ENCODE results near the gene AKAP6.

AKAP6 gene

GRCh38 chr14:32719601-32720000 is 390.5 kb downstream of the AKAP6 start:
- no peaks in the 10 kb centered on the region for H3K4me1 ChIP-seq (ENCODE audit: insufficient read depth, low read length, severe bottlenecking)
- no peak overlapping the region for H3K4me3 ChIP-seq (ENCODE audit: low read depth, low read length, poor library complexity, severe bottlenecking)
- H3K27me3 ChIP-seq (ENCODE audit: insufficient read depth, low read length): no peaks in the 10 kb centered on the region
- H3K9me3 ChIP-seq (ENCODE audit: low read length): no peaks in the 10 kb centered on the region
- H3K4me2 ChIP-seq (ENCODE audit: low read length): no peak overlapping the region
- no peaks in the 10 kb centered on the region for H3K9me2 ChIP-seq (ENCODE audit: low read depth, low read length)
- no peak overlapping the region for H2AFZ ChIP-seq (ENCODE audit: low read length)
- no peak overlapping the region for H3K9ac ChIP-seq (ENCODE audit: low read length)
- H3K79me2 ChIP-seq (ENCODE audit: insufficient read depth, low read length): no peaks in the 10 kb centered on the region
- H3K27ac ChIP-seq (ENCODE audit: low read depth, low read length, poor library complexity, severe bottlenecking): no peak overlapping the region
- H3F3A ChIP-seq (ENCODE audit: insufficient read depth, low read length): no peaks in the 10 kb centered on the region
- no peaks in the 10 kb centered on the region for H3K36me3 ChIP-seq (ENCODE audit: insufficient read depth, low read length)
- TF ChIP-seq CTCF (IDR thresholded peaks at IDR 0.05; ENCODE audit: low read length) (no peak), EZH2 (IDR thresholded peaks at IDR 0.05; ENCODE audit: borderline replicate concordance, low read length) (no peak)
- no peaks in the 10 kb centered on the region for H4K20me1 ChIP-seq (ENCODE audit: insufficient read depth, low read length)

- no peaks in the 10 kb centered on the region for H3K9me3 ChIP-seq (ENCODE audit: low read length)
Measured at GRCh38 chr14:32720927-32721326, 391.8 kb downstream of the AKAP6 start.

GRCh38 chr14:32722631-32723183 is 393.6 kb downstream of the AKAP6 start:
- TF ChIP-seq CTCF (IDR thresholded peaks at IDR 0.05; ENCODE audit: low read length) (no peak), EZH2 (IDR thresholded peaks at IDR 0.05; ENCODE audit: borderline replicate concordance, low read length) (no peak)
- no peak overlapping the region for H3K4me3 ChIP-seq (ENCODE audit: low read depth, low read length, poor library complexity, severe bottlenecking)
- no peaks in the 10 kb centered on the region for H3K9me2 ChIP-seq (ENCODE audit: low read depth, low read length)
- no peaks in the 10 kb centered on the region for H4K20me1 ChIP-seq (ENCODE audit: insufficient read depth, low read length)
- no peaks in the 10 kb centered on the region for H3K4me1 ChIP-seq (ENCODE audit: insufficient read depth, low read length, severe bottlenecking)
- no peaks in the 10 kb centered on the region for H3F3A ChIP-seq (ENCODE audit: insufficient read depth, low read length)
- H2AFZ ChIP-seq (ENCODE audit: low read length): no peak overlapping the region
- no peaks in the 10 kb centered on the region for H3K79me2 ChIP-seq (ENCODE audit: insufficient read depth, low read length)
- no peak overlapping the region for H3K4me2 ChIP-seq (ENCODE audit: low read length)
- H3K9ac ChIP-seq (ENCODE audit: low read length): no peak overlapping the region
- H3K27me3 ChIP-seq (ENCODE audit: insufficient read depth, low read length): no peaks in the 10 kb centered on the region
- no peak overlapping the region for H3K27ac ChIP-seq (ENCODE audit: low read depth, low read length, poor library complexity, severe bottlenecking)
- no peaks in the 10 kb centered on the region for H3K9me3 ChIP-seq (ENCODE audit: low read length)
- H3K36me3 ChIP-seq (ENCODE audit: insufficient read depth, low read length): no peaks in the 10 kb centered on the region

More at GRCh38 chr14:32720927-32721326, 391.8 kb downstream of the AKAP6 start:
- Histone ChIP-seq H3K4me3 (ENCODE audit: low read depth, low read length, poor library complexity, severe bottlenecking) (no peak overlapping the region), H3K9me2 (ENCODE audit: low read depth, low read length) (no peaks in the 10 kb centered on the region), H3K79me2 (ENCODE audit: insufficient read depth, low read length) (no peaks in the 10 kb centered on the region), H3K9ac (ENCODE audit: low read length) (no peak overlapping the region), H3K4me2 (ENCODE audit: low read length) (no peak overlapping the region), H3K27me3 (ENCODE audit: insufficient read depth, low read length) (no peaks in the 10 kb centered on the region), H2AFZ (ENCODE audit: low read length) (no peak overlapping the region), H3K36me3 (ENCODE audit: insufficient read depth, low read length) (no peaks in the 10 kb centered on the region), H3K4me1 (ENCODE audit: insufficient read depth, low read length, severe bottlenecking) (no peaks in the 10 kb centered on the region), H3K27ac (ENCODE audit: low read depth, low read length, poor library complexity, severe bottlenecking) (no peak overlapping the region), H4K20me1 (ENCODE audit: insufficient read depth, low read length) (no peaks in the 10 kb centered on the region), H3F3A (ENCODE audit: insufficient read depth, low read length) (no peaks in the 10 kb centered on the region)
- no peak for TF ChIP-seq CTCF (IDR thresholded peaks at IDR 0.05; ENCODE audit: low read length)
- TF ChIP-seq EZH2 (IDR thresholded peaks at IDR 0.05; ENCODE audit: borderline replicate concordance, low read length): no peak
